ENCODE measurements around the gene BBOF1.

DNA sequence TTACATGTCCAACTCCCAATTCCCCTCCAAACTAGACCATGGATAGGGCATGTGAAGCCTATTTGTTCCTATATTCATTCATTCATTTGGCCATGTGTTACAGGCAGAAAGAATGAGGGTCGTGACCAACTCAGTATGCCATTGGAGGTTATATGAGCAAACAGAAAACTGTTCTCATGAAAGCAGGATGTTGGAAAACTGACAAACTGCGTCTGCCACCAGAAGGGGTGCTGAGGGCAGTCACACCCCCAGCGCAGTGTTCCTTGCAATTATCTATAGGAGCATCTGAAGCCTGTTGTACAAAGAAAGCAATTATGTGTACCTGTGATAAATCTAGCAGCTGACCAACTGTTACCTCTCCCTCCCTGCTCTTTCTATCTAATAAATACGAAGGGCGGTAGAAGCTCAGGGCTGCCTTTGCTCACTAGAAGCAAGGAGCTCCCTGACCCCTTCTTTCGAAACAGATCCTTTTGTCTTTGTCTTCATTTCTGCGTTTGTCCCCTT lies 21.2 kb upstream of the BBOF1 start:
- TF ChIP-seq, protein P1, sequence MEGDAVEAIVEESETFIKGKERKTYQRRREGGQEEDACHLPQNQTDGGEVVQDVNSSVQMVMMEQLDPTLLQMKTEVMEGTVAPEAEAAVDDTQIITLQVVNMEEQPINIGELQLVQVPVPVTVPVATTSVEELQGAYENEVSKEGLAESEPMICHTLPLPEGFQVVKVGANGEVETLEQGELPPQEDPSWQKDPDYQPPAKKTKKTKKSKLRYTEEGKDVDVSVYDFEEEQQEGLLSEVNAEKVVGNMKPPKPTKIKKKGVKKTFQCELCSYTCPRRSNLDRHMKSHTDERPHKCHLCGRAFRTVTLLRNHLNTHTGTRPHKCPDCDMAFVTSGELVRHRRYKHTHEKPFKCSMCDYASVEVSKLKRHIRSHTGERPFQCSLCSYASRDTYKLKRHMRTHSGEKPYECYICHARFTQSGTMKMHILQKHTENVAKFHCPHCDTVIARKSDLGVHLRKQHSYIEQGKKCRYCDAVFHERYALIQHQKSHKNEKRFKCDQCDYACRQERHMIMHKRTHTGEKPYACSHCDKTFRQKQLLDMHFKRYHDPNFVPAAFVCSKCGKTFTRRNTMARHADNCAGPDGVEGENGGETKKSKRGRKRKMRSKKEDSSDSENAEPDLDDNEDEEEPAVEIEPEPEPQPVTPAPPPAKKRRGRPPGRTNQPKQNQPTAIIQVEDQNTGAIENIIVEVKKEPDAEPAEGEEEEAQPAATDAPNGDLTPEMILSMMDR (IDR thresholded peaks at IDR 0.05) = no peak
- no peak for TF ChIP-seq POLR2A (IDR thresholded peaks at IDR 0.05)

All from adrenal gland (tissue), 5 donors.